Panc1 (cell line): ENCODE data around the gene F11.

Source experiments
- CTCF ChIP-seq: fragments of 450-650 bp; IDR thresholded peaks from 2 replicates; pipeline ENCODE4 v1.5.1; 2017; ENCODE audit warnings: mild to moderate bottlenecking
- POLR2AphosphoS5 ChIP-seq: IDR thresholded peaks from 2 replicates; pipeline ENCODE4 v1.6.1; 2012; ENCODE audit warnings: mild to moderate bottlenecking, low read depth, low read length, moderate library complexity

- TF ChIP-seq POLR2AphosphoS5 (no peak), CTCF (no peak)
Observed at GRCh38 chr4:186264660-186265059, 1.3 kb upstream of the F11 start.
